Adrenal gland (tissue), 19 donors: ENCODE measurements around the gene TAP2. TPM values are rescaled to one million over a fixed set of nuclear protein-coding genes. Genes with fewer than 3 reads are reported as not detected.

Experiments used
- DNase-seq, 7 donors: peaks; one replicate each; pipeline ENCODE4 v3.0.0-alpha.2; 2019 to 2020
- H3K27ac ChIP-seq, 5 donors: fragments of 200-600 bp; sonication (generic) in 4 of 5; 1 replicate in 3 of 5; 2 replicates in 2 of 5; pipeline versions ENCODE4 v1.5.1 to v1.8.0; 2016 to 2020; ENCODE audit warnings: mild to moderate bottlenecking in 1 of 5
- H3K27me3 ChIP-seq: fragments of 200-600 bp; 2 replicates; pipeline ENCODE4 v1.8.0; 2021
- H3K36me3 ChIP-seq, 2 donors: fragments of 200-600 bp; replicated peaks in 1 of 2; 1 replicate in 1 of 2; 2 replicates in 1 of 2; pipeline versions ENCODE4 v1.5.1 to v1.8.0; 2018 to 2022
- H3K4me1 ChIP-seq, 2 donors: fragments of 200-600 bp; replicated peaks in 1 of 2; 1 replicate in 1 of 2; 2 replicates in 1 of 2; pipeline versions ENCODE4 v1.5.1 to v1.8.0; 2018 to 2021
- H3K4me3 ChIP-seq, 4 donors: fragments of 200-600 bp; sonication (generic) in 3 of 4; one replicate each; pipeline ENCODE4 v1.5.1; 2016 to 2018
- H3K9me3 ChIP-seq, 3 donors: fragments of 200-600 bp; sonication (generic) in 1 of 3; replicated peaks in 1 of 3; 1 replicate in 2 of 3; 2 replicates in 1 of 3; pipeline versions ENCODE4 v1.5.1 to v1.8.0; 2016 to 2021
- POLR2A ChIP-seq, 2 donors: fragments of 450-650 bp; IDR thresholded peaks; one replicate each; pipeline ENCODE4 v1.6.1; 2017; ENCODE audit warnings: antibody characterized with exemption in 2 of 2, mild to moderate bottlenecking in 2 of 2, moderate library complexity in 1 of 2
- WGBS, 4 donors: extraction: QIAGEN DNeasy Blood & Tissue Kit in 2 of 4; methylation state at CpG; one replicate each; pipeline versions ENCODE4 v1.1.5 to v1.1.7; 2013 to 2017; 5-methylcytosine and 5-hydroxymethylcytosine counted together
- intact Hi-C, 2 donors: fragments of 100-400 bp; cut with DNase I; formaldehyde crosslinking; loops; one replicate each; pipeline versions ENCODE4 v1.14.1 to v1.15.0; 2022 to 2023
- long read RNA-seq, 10 donors: library from polyadenylated mRNA in 3 of 10; unstranded in 2 of 10; stranded (forward) in 1 of 10; transcript quantifications; one replicate each; pipeline ENCODE4 v2.0.0 and lab custom pipeline, GENCODE V29; 2021 to 2026
- polyA plus RNA-seq, 3 donors: library from polyadenylated mRNA; stranded (reverse); fragments of 200-250 nt in 2 of 3; fragments of 350-450 nt in 1 of 3; fragmentation: Illumina TruSeq in 1 of 3; extraction: RNeasy Lipid Tissue Mini Kit (QIAGEN cat#74804) in 1 of 3; gene quantifications; one replicate each; pipeline ENCODE4 v1.2.3, GENCODE V29; 2013 to 2014
- total RNA-seq, 9 donors: library from RNA; depleted of rRNA in 4 of 9; stranded (reverse); fragments of >200 nt in 4 of 9; fragments of 120-200 nt in 1 of 9; fragmentation: NEBNext Ultra II Directional in 1 of 9; extraction: Animal tissue kit (Norgen Biotek cat#: 25700) in 1 of 9; gene quantifications; one replicate each; pipeline versions ENCODE4 v1.1.0 to v1.2.4, GENCODE V29; 2013 to 2023
- TF ChIP-seq, protein P1 (sequence below), 6 experiments: fragments of 450-650 bp in 4 of 6; fragments of 200-600 bp in 2 of 6; sonication (generic) in 1 of 6; IDR thresholded peaks; 1 replicate in 5 of 6; 2 replicates in 1 of 6; pipeline versions ENCODE4 v1.5.1 to v1.8.0; 2016 to 2021; ENCODE audit warnings: antibody characterized with exemption in 6 of 6, mild to moderate bottlenecking in 2 of 6, moderate library complexity in 1 of 6
- donor health status: healthy with polysubstance abuse.
- donor health status: Bipolar disorder and iron deficiency.
- donor health status: DM: yes; HTN: yes; CAD: no.
- donor health status: DM: no; HTN: no; CAD: no.
- donor health status: DM: no; HTN: no; CAD: no.
- donor health status: DM: yes; HTN: yes; CAD: no.

The TAP2 gene
- total RNA-seq: 10 to 100 TPM in 6 of 9 donors, 1 to 10 TPM in 3; 4.8 to 48.0 (median 19.4) TPM
- 10 to 100 TPM; 20.5 to 24.3 (median 21.5) TPM for polyA plus RNA-seq
- long read RNA-seq, donor 1, full-length matches to known transcripts: 5 of 5 reads
- long read RNA-seq, donor 1, partial matches to known transcripts: 0 of 5 reads
- long read RNA-seq, donor 1, other reads (novel, unspliced or antisense): 0 of 5 reads
- long read RNA-seq, donor 2, full-length matches to known transcripts: 1 of 1 reads
- long read RNA-seq, donor 2, partial matches to known transcripts: 0 of 1 reads
- long read RNA-seq, donor 2, other reads (novel, unspliced or antisense): 0 of 1 reads
- long read RNA-seq, donor 3, full-length matches to known transcripts: 2 of 2 reads
- long read RNA-seq, donor 3, partial matches to known transcripts: 0 of 2 reads
- long read RNA-seq, donor 3, other reads (novel, unspliced or antisense): 0 of 2 reads
- long read RNA-seq, donor 4, partial matches to known transcripts: 0 of 3 reads
- long read RNA-seq, donor 4, other reads (novel, unspliced or antisense): 3 of 3 reads
- long read RNA-seq, donor 5, full-length matches to known transcripts: 1 of 3 reads
- long read RNA-seq, donor 5, partial matches to known transcripts: 0 of 3 reads
- long read RNA-seq, donor 5, other reads (novel, unspliced or antisense): 2 of 3 reads
- long read RNA-seq, donor 6, partial matches to known transcripts: 0 of 1 reads
- long read RNA-seq, donor 6, other reads (novel, unspliced or antisense): 1 of 1 reads
- long read RNA-seq, donor 7, full-length matches to known transcripts: 2 of 2 reads
- long read RNA-seq, donor 7, partial matches to known transcripts: 0 of 2 reads
- long read RNA-seq, donor 7, other reads (novel, unspliced or antisense): 0 of 2 reads
- long read RNA-seq, donor 8, full-length matches to known transcripts: 6 of 6 reads
- long read RNA-seq, donor 8, partial matches to known transcripts: 0 of 6 reads
- long read RNA-seq, donor 8, other reads (novel, unspliced or antisense): 0 of 6 reads
- long read RNA-seq, donor 9, full-length matches to known transcripts: 3 of 3 reads
- long read RNA-seq, donor 9, partial matches to known transcripts: 0 of 3 reads
- long read RNA-seq, donor 9, other reads (novel, unspliced or antisense): 0 of 3 reads
- long read RNA-seq, donor 10, full-length matches to known transcripts: 2 of 2 reads
- long read RNA-seq, donor 10, partial matches to known transcripts: 0 of 2 reads
- long read RNA-seq, donor 10, other reads (novel, unspliced or antisense): 0 of 2 reads

DNA sequence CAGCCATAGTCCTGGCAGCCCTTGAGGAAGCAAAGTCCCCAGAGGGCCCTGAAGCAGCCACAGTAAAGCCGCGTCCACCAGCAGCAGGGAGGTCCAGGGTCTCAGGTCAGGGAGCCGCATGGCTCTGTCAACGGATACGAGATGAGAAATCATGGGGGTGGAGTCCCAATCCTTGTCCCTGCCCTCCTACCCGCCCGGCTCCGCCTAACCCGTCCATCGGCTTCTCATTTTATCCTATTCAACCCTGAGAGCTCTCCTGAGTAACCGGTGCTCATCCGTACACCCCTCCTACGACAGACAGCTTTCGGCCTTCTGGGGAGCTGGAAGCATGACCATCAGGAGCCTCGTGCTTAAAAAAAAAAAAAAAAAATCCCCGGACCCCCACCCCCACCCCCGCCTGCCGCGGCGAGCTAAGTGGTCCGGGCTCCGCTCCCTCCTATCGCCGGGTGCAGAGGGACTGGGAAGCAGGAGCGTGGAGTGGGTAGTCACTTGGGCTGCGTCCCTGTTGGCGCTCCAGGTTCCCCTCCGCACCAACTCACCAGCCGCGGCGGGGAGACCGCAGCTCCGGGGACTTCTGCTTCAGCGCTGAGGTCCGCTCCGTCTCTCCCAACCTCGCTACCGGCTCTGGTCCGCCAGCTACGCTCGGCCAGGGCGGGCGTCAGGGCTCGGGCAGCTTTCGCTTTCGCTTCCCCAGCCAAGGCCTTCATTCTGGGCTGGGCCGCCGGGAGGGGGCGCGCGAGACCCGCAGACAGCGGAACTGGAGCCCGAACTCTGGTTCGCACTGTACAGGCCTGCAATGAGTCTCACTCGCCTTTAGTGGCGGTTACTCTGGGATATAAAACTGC lies at the start of gene TAP2:
Gene TAP2, minus strand, starts transcription at position 626 of the 845 bp plus-strand sequence. Its CDS starts 506 bp downstream, at position 120.
- no peaks in the 10 kb centered on the region for H3K9me3 ChIP-seq
- intact Hi-C loops: loop anchor here (5.0 kb wide), 1 partner anchor 34 kb away; no protein-coding TSS in a partner anchor
- 0 to 1% (median 1%) methylated on average over 46 to 57 of the region's 57 CpGs for WGBS, 4 donors
- H3K4me1 ChIP-seq: peaks cover 17 to 29% of the 10 kb centered on the region in 2 donors
- peak within 1 kb of the TSS in 3 of 4 donors; percentile 50 to 97 (median 90) for H3K4me3 ChIP-seq
- TF ChIP-seq POLR2A (IDR thresholded peaks at IDR 0.05): peak in 1 of 2 donors; percentile 69
- TF ChIP-seq, protein P1, sequence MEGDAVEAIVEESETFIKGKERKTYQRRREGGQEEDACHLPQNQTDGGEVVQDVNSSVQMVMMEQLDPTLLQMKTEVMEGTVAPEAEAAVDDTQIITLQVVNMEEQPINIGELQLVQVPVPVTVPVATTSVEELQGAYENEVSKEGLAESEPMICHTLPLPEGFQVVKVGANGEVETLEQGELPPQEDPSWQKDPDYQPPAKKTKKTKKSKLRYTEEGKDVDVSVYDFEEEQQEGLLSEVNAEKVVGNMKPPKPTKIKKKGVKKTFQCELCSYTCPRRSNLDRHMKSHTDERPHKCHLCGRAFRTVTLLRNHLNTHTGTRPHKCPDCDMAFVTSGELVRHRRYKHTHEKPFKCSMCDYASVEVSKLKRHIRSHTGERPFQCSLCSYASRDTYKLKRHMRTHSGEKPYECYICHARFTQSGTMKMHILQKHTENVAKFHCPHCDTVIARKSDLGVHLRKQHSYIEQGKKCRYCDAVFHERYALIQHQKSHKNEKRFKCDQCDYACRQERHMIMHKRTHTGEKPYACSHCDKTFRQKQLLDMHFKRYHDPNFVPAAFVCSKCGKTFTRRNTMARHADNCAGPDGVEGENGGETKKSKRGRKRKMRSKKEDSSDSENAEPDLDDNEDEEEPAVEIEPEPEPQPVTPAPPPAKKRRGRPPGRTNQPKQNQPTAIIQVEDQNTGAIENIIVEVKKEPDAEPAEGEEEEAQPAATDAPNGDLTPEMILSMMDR (IDR thresholded peaks at IDR 0.05): peak; percentile 81 to 99 (median 98)
- DNase-seq: peak; percentile 95 to 98 (median 97)
- no peaks in the 10 kb centered on the region for H3K27me3 ChIP-seq
- peak within 1 kb of the TSS; percentile 79 to 97 (median 92) for H3K27ac ChIP-seq
- H3K36me3 ChIP-seq: peaks cover 0 to 37% of the 10 kb centered on the region in 2 donors

DNA sequence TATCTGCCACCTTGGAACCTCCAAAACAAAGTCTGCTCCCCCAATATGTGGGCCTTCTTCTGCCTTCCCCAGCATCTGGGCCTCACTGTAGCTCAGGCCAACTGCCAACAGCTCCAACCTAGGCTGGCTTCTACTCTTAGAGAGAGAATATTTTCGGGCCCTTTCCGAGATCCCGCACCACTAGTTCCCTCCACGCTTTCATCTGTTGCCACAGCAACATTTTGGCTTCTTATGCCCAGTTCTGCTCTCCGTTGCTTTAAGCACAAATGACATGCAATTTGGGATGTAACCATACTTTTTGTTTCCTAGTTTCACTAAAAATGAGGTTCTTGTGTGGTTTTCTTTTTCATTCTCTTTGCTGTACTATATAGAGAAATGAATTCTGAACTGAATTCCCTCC lies 49.1 kb upstream of the TAP2 start:
- H3K27ac ChIP-seq: peak overlapping the region in 2 of 5 donors; percentile 6 to 78

DNA sequence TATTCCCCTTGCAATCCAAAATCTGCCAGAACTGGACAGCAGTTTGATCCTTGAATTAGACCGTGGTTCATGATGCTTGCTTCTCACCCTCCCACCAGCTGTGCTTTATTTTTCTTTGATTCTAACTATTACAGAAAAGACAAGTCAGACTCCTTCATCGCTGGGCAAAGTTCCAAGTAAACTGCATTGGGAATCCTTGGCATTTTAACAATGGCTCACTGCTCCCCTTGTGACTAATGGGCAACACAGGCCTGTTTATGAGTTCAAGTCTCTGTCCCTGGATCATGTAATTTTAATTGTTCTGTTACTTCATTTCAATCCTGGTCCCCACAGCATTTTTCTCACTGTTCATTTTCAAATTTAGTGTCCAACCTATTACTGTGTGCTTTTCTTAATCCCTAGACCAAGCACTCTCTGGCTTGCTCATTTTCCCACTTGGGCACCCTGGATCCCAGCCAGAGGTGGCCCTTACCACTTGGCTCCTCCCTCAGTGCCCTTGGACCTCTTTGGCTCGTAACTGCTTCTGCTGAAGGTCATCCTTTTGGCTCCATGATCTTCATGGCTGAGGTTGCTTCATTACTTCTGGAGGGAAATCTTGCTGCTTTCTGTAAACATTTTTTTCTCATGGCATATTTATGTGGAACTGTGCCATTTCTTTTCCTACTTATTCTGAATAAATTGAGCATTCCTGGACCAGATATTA lies 48.3 kb upstream of the TAP2 start:
- intact Hi-C loops: loop anchor here (5.0 to 10.0 kb wide), 3 partner anchors 48 to 100 kb away; no protein-coding TSS in a partner anchor
- Histone ChIP-seq H3K27ac (peak overlapping the region in 4 of 5 donors; percentile 22 to 78 (median 63)), H3K36me3 (no peaks in the 10 kb centered on the region), H3K9me3 (no peaks in the 10 kb centered on the region), H3K27me3 (no peaks in the 10 kb centered on the region), H3K4me1 (peaks cover 12 to 20% of the 10 kb centered on the region in 2 donors), H3K4me3 (no peak overlapping the region)
- peak; percentile 53 to 83 (median 73) for DNase-seq
- TF ChIP-seq, protein P1 (IDR thresholded peaks at IDR 0.05): no peak
- no peak for TF ChIP-seq POLR2A (IDR thresholded peaks at IDR 0.05)
- 19 to 32% (median 27%) methylated on average over 3 of the region's 3 CpGs for WGBS, 4 donors

More for the DNA sequence above, 49.1 kb upstream of the TAP2 start:
- Histone ChIP-seq H3K27me3 (no peaks in the 10 kb centered on the region), H3K4me1 (peaks cover 12 to 20% of the 10 kb centered on the region in 2 donors), H3K36me3 (no peaks in the 10 kb centered on the region), H3K9me3 (no peaks in the 10 kb centered on the region), H3K4me3 (no peak overlapping the region)
- intact Hi-C loops: loop anchor here (5.0 to 10.0 kb wide), 3 partner anchors 47 to 100 kb away; no protein-coding TSS in a partner anchor
- DNase-seq: no peak
- TF ChIP-seq, protein P1 (IDR thresholded peaks at IDR 0.05): no peak
- TF ChIP-seq POLR2A (IDR thresholded peaks at IDR 0.05): no peak
- WGBS, 4 donors: 56 to 88% (median 76%) methylated on average over 5 of the region's 5 CpGs
